ENCODE results near the gene LAPTM5.

GRCh38 chr1:30730346-30731108 is 27.0 kb downstream of the LAPTM5 start:
- TF ChIP-seq CTCF (IDR thresholded peaks at IDR 0.05) = no peak
- TF ChIP-seq POLR2A (IDR thresholded peaks at IDR 0.05) = no peak
- TF ChIP-seq POLR2AphosphoS5 (IDR thresholded peaks at IDR 0.05) = no peak

Measured in gastroesophageal sphincter (tissue), 3 donors.